Smooth muscle cell (in vitro differentiated cells): ENCODE results near the gene TGIF1. TPM values are rescaled to one million over a fixed set of nuclear protein-coding genes. Genes with fewer than 3 reads are reported as not detected.

Experiments
- DNase-seq: peaks from one replicate; lab custom pipeline; 2025; ENCODE audit not compliant: unreplicated experiment; lab: John Stamatoyannopoulos, UW
- H2AFZ ChIP-seq: fragments of 200-600 bp; sonication (generic); 2 replicates; pipeline ENCODE4 v1.6.0; 2016; ENCODE audit warnings: antibody characterized with exemption, low read depth, mild to moderate bottlenecking
- H3F3A ChIP-seq: fragments of 200-600 bp; sonication (generic); 2 replicates; pipeline ENCODE4 v1.6.0; 2017; ENCODE audit warnings: antibody characterized with exemption, low read depth
- H3K27ac ChIP-seq: fragments of 200-600 bp; sonication (generic); 2 replicates; pipeline ENCODE4 v1.5.1; 2016; ENCODE audit warnings: low read depth, mild to moderate bottlenecking
- H3K27me3 ChIP-seq: fragments of 200-600 bp; sonication (generic); 2 replicates; pipeline ENCODE4 v1.6.1; 2016; ENCODE audit warnings: low read depth, mild to moderate bottlenecking
- H3K36me3 ChIP-seq: fragments of 200-600 bp; sonication (generic); 2 replicates; pipeline ENCODE4 v1.5.1; 2016; ENCODE audit warnings: low read depth
- H3K4me1 ChIP-seq: fragments of 200-600 bp; sonication (generic); 2 replicates; pipeline ENCODE4 v1.5.1; 2016; ENCODE audit warnings: low read depth
- H3K4me2 ChIP-seq: fragments of 200-600 bp; sonication (generic); 2 replicates; pipeline ENCODE4 v1.6.0; 2016; ENCODE audit warnings: mild to moderate bottlenecking
- H3K4me3 ChIP-seq: fragments of 200-600 bp; sonication (generic); 2 replicates; pipeline ENCODE4 v1.5.1; 2016; ENCODE audit warnings: mild to moderate bottlenecking
- H3K79me2 ChIP-seq: fragments of 200-600 bp; sonication (generic); 2 replicates; pipeline ENCODE4 v1.6.0; 2016; ENCODE audit warnings: low read depth, mild to moderate bottlenecking
- H3K9ac ChIP-seq: fragments of 200-600 bp; sonication (generic); 2 replicates; pipeline ENCODE4 v1.6.0; 2016; ENCODE audit warnings: low read depth
- H3K9me3 ChIP-seq: fragments of 200-600 bp; sonication (generic); replicated peaks from 2 replicates; pipeline ENCODE4 v1.5.1; 2016; ENCODE audit warnings: low read depth
- H4K20me1 ChIP-seq: fragments of 200-600 bp; sonication (generic); 2 replicates; pipeline ENCODE4 v1.6.0; 2016; ENCODE audit warnings: low read depth
- CTCF ChIP-seq: fragments of 200-600 bp; sonication (generic); IDR thresholded peaks from 2 replicates; pipeline ENCODE4 v1.5.1; 2017; ENCODE audit warnings: borderline replicate concordance, mild to moderate bottlenecking, antibody characterized with exemption; ENCODE audit not compliant: insufficient read depth, poor library complexity, severe bottlenecking
- WGBS: methylation state at CpG from one replicate; pipeline ENCODE4 v1.1.7; 2016; ENCODE audit warnings: low lambda C conversion rate; 5-methylcytosine and 5-hydroxymethylcytosine counted together
- polyA plus RNA-seq: library from polyadenylated mRNA; unstranded; fragments of >200 nt; fragmentation: Nextera tagmentation; extraction: Ambion mirVana; gene quantifications from 2 replicates; pipeline ENCODE4 v1.2.1, GENCODE V29; 2016
- total RNA-seq: library from RNA; depleted of rRNA; stranded (reverse); fragments of >200 nt; gene quantifications from 2 replicates; pipeline ENCODE4 v1.2.3, GENCODE V29; 2014

Gene TGIF1
- total and polyA plus RNA-seq, 2 experiments from 2014 or later = 96.7 to 165 TPM

- Histone ChIP-seq H3K9ac (no peak overlapping the region), H4K20me1 (no peaks in the 10 kb centered on the region), H3K27me3 (no peaks in the 10 kb centered on the region), H3K36me3 (no peaks in the 10 kb centered on the region), H3K27ac (no peak overlapping the region), H3K9me3 (no peaks in the 10 kb centered on the region), H2AFZ (no peak overlapping the region), H3K79me2 (no peaks in the 10 kb centered on the region), H3F3A (no peaks in the 10 kb centered on the region), H3K4me1 (no peaks in the 10 kb centered on the region), H3K4me3 (no peak overlapping the region), H3K4me2 (no peak overlapping the region)
- no peak for DNase-seq
- TF ChIP-seq CTCF = no peak
- WGBS = 79% methylated on average over 5 of the region's 5 CpGs
These were observed 31.0 kb downstream of the TGIF1 start for GRCh38 chr18:3480827-3481573.

- no peak overlapping the region for H3K27ac ChIP-seq
- H3K4me1 ChIP-seq = no peaks in the 10 kb centered on the region
- no peaks in the 10 kb centered on the region for H3F3A ChIP-seq
- no peak overlapping the region for H2AFZ ChIP-seq
- H3K4me2 ChIP-seq = peak overlapping the region; percentile 35
- 22% methylated on average over 5 of the region's 5 CpGs for WGBS
- H3K9me3 ChIP-seq = no peaks in the 10 kb centered on the region
- no peaks in the 10 kb centered on the region for H3K36me3 ChIP-seq
- no peak overlapping the region for H3K4me3 ChIP-seq
- H3K27me3 ChIP-seq = no peaks in the 10 kb centered on the region
- no peaks in the 10 kb centered on the region for H3K79me2 ChIP-seq
- no peak overlapping the region for H3K9ac ChIP-seq
- peak; percentile 32 for TF ChIP-seq CTCF
- no peaks in the 10 kb centered on the region for H4K20me1 ChIP-seq
- no peak for DNase-seq
These were observed 31.8 kb downstream of the TGIF1 start for GRCh38 chr18:3481696-3482210.

GRCh38 chr18:3482258-3482657 is 32.3 kb downstream of the TGIF1 start:
- H4K20me1 ChIP-seq = no peaks in the 10 kb centered on the region
- H3K27ac ChIP-seq = no peak overlapping the region
- H3K4me1 ChIP-seq = no peaks in the 10 kb centered on the region
- no peaks in the 10 kb centered on the region for H3K9me3 ChIP-seq
- H3K79me2 ChIP-seq = no peaks in the 10 kb centered on the region
- no peaks in the 10 kb centered on the region for H3K36me3 ChIP-seq
- 78% methylated on average over 3 of the region's 3 CpGs for WGBS
- H3F3A ChIP-seq = no peaks in the 10 kb centered on the region
- H2AFZ ChIP-seq = no peak overlapping the region
- H3K27me3 ChIP-seq = no peaks in the 10 kb centered on the region
- H3K4me2 ChIP-seq = peak overlapping the region; percentile 35
- H3K9ac ChIP-seq = no peak overlapping the region
- no peak overlapping the region for H3K4me3 ChIP-seq
- no peak for DNase-seq
- no peak for TF ChIP-seq CTCF
